Upper lobe of right lung (tissue), 1 donor: Measurements from ENCODE around the gene CENPT. TPM values are rescaled to one million over a fixed set of nuclear protein-coding genes. Genes with fewer than 3 reads are reported as not detected.

Experiments used
- ATAC-seq: fragments of 200-7000 bp; cut with Tn5 transposase; one replicate; pipeline ENCODE4 v1.9.1; 2020; ENCODE audit warnings: mild to moderate bottlenecking, moderate library complexity
- DNase-seq: peaks from one replicate; pipeline ENCODE4 v3.0.0-alpha.2; 2020
- H3K27ac ChIP-seq: fragments of 200-600 bp; one replicate; pipeline ENCODE4 v1.8.0; 2022
- H3K27me3 ChIP-seq: fragments of 200-600 bp; one replicate; pipeline ENCODE4 v1.8.0; 2022; ENCODE audit warnings: mild to moderate bottlenecking
- H3K36me3 ChIP-seq: fragments of 200-600 bp; one replicate; pipeline ENCODE4 v1.8.0; 2022
- H3K4me1 ChIP-seq: fragments of 200-600 bp; one replicate; pipeline ENCODE4 v1.8.0; 2022
- H3K4me3 ChIP-seq: fragments of 200-600 bp; one replicate; pipeline ENCODE4 v1.8.0; 2022; ENCODE audit warnings: mild to moderate bottlenecking
- H3K9me3 ChIP-seq: fragments of 200-600 bp; one replicate; pipeline ENCODE4 v1.8.0; 2022
- intact Hi-C: fragments of 100-400 bp; cut with DNase I; formaldehyde crosslinking; loops from one replicate; pipeline ENCODE4 v1.11.0; 2022
- total RNA-seq: library from RNA; stranded (reverse); fragmentation: NEBNext Ultra II Directional; extraction: Animal tissue kit (Norgen Biotek cat#: 25700); gene quantifications from one replicate; pipeline ENCODE4 v1.2.1, GENCODE V29; 2021
- TF ChIP-seq, protein P1 (sequence below): fragments of 200-600 bp; IDR thresholded peaks from one replicate; pipeline ENCODE4 v1.8.0; 2022; ENCODE audit warnings: antibody characterized with exemption
- donor health status: DM: no; HTN: yes; CAD: no; lungs with severe emphysema.

Gene CENPT
- total RNA-seq, 1 donor from 2014 or later: 30.0 TPM

GRCh38 chr16:67892375-67892774 is 44.9 kb upstream of the CENPT start:
- Histone ChIP-seq H3K36me3 (no peaks in the 10 kb centered on the region), H3K4me3 (peak overlapping the region; percentile 88), H3K27me3 (no peaks in the 10 kb centered on the region), H3K27ac (peak overlapping the region; percentile 97), H3K4me1 (peaks cover 28% of the 10 kb centered on the region), H3K9me3 (no peaks in the 10 kb centered on the region)
- no peak for ATAC-seq
- no peak for DNase-seq
- TF ChIP-seq, protein P1, sequence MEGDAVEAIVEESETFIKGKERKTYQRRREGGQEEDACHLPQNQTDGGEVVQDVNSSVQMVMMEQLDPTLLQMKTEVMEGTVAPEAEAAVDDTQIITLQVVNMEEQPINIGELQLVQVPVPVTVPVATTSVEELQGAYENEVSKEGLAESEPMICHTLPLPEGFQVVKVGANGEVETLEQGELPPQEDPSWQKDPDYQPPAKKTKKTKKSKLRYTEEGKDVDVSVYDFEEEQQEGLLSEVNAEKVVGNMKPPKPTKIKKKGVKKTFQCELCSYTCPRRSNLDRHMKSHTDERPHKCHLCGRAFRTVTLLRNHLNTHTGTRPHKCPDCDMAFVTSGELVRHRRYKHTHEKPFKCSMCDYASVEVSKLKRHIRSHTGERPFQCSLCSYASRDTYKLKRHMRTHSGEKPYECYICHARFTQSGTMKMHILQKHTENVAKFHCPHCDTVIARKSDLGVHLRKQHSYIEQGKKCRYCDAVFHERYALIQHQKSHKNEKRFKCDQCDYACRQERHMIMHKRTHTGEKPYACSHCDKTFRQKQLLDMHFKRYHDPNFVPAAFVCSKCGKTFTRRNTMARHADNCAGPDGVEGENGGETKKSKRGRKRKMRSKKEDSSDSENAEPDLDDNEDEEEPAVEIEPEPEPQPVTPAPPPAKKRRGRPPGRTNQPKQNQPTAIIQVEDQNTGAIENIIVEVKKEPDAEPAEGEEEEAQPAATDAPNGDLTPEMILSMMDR: no peak
- intact Hi-C loops: no loop called here

- H3K9me3 ChIP-seq: no peaks in the 10 kb centered on the region
- intact Hi-C loops: loop anchor here (10.0 kb wide), 1 partner anchor 156 kb away; no protein-coding TSS in a partner anchor
- TF ChIP-seq, protein P1: no peak
These were observed 40.8 kb upstream of the CENPT start for GRCh38 chr16:67888331-67888730.

DNA sequence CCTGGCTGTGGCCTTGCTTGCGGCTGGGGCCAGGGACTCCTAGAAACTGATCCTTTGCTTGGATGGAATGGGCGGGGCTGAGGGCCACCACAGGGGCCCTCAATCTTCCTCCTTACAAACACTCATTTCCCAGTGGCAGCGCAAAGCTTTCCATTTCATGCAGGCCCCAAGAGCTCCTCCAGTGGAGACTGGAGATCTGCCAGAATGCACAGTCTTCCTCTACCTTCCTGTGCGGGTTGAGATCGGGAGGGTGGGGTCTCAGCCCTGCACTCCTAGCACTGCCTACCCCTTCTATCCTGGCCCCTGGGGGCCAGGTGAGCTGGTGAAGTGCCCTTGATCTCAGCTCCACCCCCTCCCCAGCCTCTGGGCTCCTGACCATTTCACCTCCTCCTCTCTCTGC is 38.9 kb upstream of the CENPT start:
- H3K27ac ChIP-seq: no peak overlapping the region
- ATAC-seq (peak; percentile 40), DNase-seq (peak; percentile 68)
- no peaks in the 10 kb centered on the region for H3K9me3 ChIP-seq
- intact Hi-C loops: loop anchor here (10.0 kb wide), 1 partner anchor 158 kb away; no protein-coding TSS in a partner anchor
- TF ChIP-seq, protein P1: no peak
- H3K27me3 ChIP-seq: no peaks in the 10 kb centered on the region
- no peak overlapping the region for H3K4me3 ChIP-seq
- peaks cover 29% of the 10 kb centered on the region for H3K36me3 ChIP-seq
- peaks cover 4% of the 10 kb centered on the region for H3K4me1 ChIP-seq

More at GRCh38 chr16:67888331-67888730, 40.8 kb upstream of the CENPT start:
- Histone ChIP-seq H3K36me3 (peaks cover 10% of the 10 kb centered on the region), H3K4me1 (peaks cover 9% of the 10 kb centered on the region), H3K27me3 (no peaks in the 10 kb centered on the region), H3K4me3 (no peak overlapping the region), H3K27ac (no peak overlapping the region)
- DNase-seq (no peak), ATAC-seq (no peak)

GRCh38 chr16:67885976-67886375 is 38.5 kb upstream of the CENPT start:
- intact Hi-C loops: loop anchor here (10.0 kb wide), 1 partner anchor 159 kb away; no protein-coding TSS in a partner anchor
- Histone ChIP-seq H3K36me3 (peaks cover 33% of the 10 kb centered on the region), H3K9me3 (no peaks in the 10 kb centered on the region), H3K4me1 (peaks cover 4% of the 10 kb centered on the region), H3K4me3 (no peak overlapping the region), H3K27me3 (no peaks in the 10 kb centered on the region), H3K27ac (no peak overlapping the region)
- DNase-seq (no peak), ATAC-seq (no peak)
- TF ChIP-seq, protein P1: no peak

DNA sequence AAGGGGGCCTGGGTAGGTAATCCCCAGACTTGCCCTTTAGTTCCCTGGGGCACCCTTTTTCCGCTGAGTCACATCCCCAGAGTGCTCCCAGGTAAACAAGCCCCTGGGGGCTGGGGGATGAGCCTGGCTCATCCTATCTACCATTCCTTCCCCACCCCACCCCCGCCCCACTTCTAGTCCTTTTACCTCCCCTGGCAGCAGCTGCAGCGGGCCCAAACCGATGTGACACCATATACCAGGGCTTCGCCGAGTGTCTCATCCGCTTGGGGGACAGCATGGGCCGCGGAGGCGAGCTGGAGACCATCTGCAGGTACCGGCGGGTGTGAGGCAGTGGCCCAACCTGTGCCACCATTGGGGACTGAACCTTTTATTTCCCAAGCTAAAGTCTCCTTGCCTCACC is 38.1 kb upstream of the CENPT start:
- Histone ChIP-seq H3K4me3 (no peak overlapping the region), H3K27me3 (no peaks in the 10 kb centered on the region), H3K36me3 (peaks cover 37% of the 10 kb centered on the region), H3K4me1 (peaks cover 4% of the 10 kb centered on the region), H3K9me3 (no peaks in the 10 kb centered on the region), H3K27ac (no peak overlapping the region)
- ATAC-seq: no peak
- intact Hi-C loops: loop anchor here (10.0 kb wide), 1 partner anchor 159 kb away; no protein-coding TSS in a partner anchor
- TF ChIP-seq, protein P1: no peak
- DNase-seq: no peak

DNA sequence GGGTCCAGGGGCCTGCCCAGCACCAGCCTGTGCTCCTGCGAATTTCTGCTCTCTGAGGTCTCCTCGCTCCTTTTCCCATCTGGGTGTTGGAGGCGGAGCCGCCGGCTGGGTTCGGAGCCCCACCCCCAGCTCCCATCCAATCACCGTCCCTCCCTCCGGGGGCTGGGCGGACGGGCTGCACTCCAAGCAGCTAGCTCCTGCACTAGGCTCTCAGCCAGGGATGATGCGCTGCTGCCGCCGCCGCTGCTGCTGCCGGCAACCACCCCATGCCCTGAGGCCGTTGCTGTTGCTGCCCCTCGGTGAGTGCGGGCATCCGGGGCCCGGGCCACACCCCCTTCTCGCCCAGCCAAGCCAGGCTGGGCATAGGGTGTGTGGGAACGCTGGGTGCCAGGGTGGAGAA is 37.2 kb upstream of the CENPT start, which contains the start of gene NRN1L:
Gene NRN1L (plus strand): TSS at position 202 of the 400 bp plus-strand sequence. CDS start 19 bp downstream, at position 221.
- intact Hi-C loops: loop anchor here (10.0 kb wide), 1 partner anchor 160 kb away; no protein-coding TSS in a partner anchor
- peaks cover 46% of the 10 kb centered on the region for H3K36me3 ChIP-seq

More for the DNA sequence above, 37.2 kb upstream of the CENPT start, which contains the start of gene NRN1L:
- Histone ChIP-seq H3K27ac (peak within 1 kb of the TSS; percentile 24), H3K27me3 (no peaks in the 10 kb centered on the region), H3K9me3 (no peaks in the 10 kb centered on the region), H3K4me1 (peaks cover 4% of the 10 kb centered on the region), H3K4me3 (no peak within 1 kb of the TSS)
- DNase-seq: peak; percentile 91
- peak; percentile 84 for ATAC-seq
- TF ChIP-seq, protein P1: no peak
